ENCODE measurements around the gene SLC8A1. TPM values are rescaled to one million over a fixed set of nuclear protein-coding genes. Genes with fewer than 3 reads are reported as not detected.

The SLC8A1 gene
- total RNA-seq, 1 experiment from 2014 or later, result 0.43 TPM

DNA sequence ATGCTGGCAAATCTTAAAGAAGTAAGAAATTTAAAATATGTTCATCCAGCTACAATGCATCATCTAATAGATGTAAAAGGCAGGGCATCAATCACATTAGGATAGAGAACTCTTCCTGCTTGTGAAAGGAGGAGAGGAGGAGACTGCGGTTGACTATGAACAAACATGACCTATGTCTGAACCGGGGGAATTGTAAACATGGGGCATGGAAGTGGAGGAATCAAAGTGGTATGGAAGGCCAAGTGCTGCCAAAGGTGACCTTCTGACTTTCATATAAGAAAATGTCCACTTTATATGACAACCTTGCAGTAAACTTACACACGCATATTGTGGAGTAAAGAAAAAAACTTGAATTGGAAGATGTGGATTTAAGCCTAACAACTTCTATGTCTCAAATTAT, 20.0 kb upstream of the SLC8A1 start:
- H3K9me3 ChIP-seq, result no peaks in the 10 kb centered on the region
- H3K4me3 Mint-ChIP-seq (ENCODE audit: unreplicated experiment), result no peak overlapping the region
- TF ChIP-seq, protein P1, sequence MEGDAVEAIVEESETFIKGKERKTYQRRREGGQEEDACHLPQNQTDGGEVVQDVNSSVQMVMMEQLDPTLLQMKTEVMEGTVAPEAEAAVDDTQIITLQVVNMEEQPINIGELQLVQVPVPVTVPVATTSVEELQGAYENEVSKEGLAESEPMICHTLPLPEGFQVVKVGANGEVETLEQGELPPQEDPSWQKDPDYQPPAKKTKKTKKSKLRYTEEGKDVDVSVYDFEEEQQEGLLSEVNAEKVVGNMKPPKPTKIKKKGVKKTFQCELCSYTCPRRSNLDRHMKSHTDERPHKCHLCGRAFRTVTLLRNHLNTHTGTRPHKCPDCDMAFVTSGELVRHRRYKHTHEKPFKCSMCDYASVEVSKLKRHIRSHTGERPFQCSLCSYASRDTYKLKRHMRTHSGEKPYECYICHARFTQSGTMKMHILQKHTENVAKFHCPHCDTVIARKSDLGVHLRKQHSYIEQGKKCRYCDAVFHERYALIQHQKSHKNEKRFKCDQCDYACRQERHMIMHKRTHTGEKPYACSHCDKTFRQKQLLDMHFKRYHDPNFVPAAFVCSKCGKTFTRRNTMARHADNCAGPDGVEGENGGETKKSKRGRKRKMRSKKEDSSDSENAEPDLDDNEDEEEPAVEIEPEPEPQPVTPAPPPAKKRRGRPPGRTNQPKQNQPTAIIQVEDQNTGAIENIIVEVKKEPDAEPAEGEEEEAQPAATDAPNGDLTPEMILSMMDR (IDR thresholded peaks at IDR 0.05; ENCODE audit: insufficient read depth in 1 of 2, low read depth in 1 of 2, low read length in 1 of 2, severe bottlenecking in 1 of 2, unreplicated experiment in 1 of 2), result no peak
- CTCF ChIA-PET, result no interaction called here
- no peaks in the 10 kb centered on the region for H3K4me1 ChIP-seq
- BruUV-seq (replicated peaks), result no TSS peak
- H3K27me3 ChIP-seq (replicated peaks; ENCODE audit: control insufficient read depth, insufficient read depth, low read length), result no peaks in the 10 kb centered on the region
- H3K36me3 Mint-ChIP-seq (ENCODE audit: insufficient read depth, unreplicated experiment), result no peaks in the 10 kb centered on the region
- H3K36me3 ChIP-seq (ENCODE audit: control insufficient read depth, insufficient read depth, low read length), result no peaks in the 10 kb centered on the region
- POLR2A ChIA-PET, result no interaction called here
- no peaks in the 10 kb centered on the region for H3K4me1 Mint-ChIP-seq (ENCODE audit: low read depth, unreplicated experiment)
- no peak for DNase-seq
- intact Hi-C loops (cut with micrococcal nuclease; ENCODE audit: unreplicated experiment), result no loop called here
- no peaks in the 10 kb centered on the region for H3K9me3 Mint-ChIP-seq (ENCODE audit: unreplicated experiment)
- H3K27ac Mint-ChIP-seq (ENCODE audit: unreplicated experiment), result no peak overlapping the region
- no peak overlapping the region for H3K4me3 ChIP-seq (ENCODE audit: low read depth, low read length)
- no peaks in the 10 kb centered on the region for H3K27me3 Mint-ChIP-seq (ENCODE audit: insufficient read depth, unreplicated experiment)

DNA sequence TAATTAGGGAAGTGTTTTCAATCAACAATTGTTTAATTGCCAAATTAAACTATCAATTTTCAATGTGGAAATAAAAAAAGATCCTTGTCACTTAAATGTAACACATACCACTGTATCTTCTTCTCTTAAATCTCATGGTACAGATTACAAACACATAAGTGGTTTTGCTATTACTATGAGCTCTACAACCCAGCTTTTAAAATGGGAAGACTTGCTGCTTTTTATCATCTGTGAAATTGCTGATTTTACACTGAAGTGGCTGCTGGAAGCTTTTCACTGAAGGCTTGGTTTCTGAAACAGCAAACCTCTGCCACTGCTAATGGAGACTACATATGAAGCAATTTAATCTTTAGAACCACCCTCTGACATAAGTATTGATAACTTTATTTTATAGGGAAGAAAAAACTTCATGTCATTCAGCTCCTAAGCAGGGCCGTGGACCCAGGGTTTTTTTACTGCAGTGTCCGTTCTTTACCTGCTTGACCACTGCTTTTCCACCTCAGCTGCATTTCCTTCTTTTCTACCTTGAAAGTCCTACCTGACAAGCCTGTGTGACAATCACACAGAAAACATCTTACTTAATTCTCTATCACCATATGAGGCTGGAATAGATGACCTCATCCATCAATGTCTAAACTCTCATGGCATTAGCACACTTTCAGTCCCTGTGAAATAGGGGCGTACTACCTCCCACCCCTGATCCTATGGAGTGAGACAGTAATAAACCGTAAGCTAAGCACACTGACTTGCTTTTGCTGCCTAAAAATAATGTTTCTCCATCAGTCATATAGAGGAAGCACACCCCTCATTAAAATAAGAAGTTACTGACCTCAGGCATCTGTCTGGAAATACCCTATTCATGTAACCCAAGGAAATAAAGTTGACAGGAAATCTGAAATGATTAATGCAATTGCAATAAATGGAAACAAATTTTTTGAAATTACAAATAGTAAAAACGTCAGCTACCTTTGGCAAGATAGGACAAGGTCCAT, 19.2 kb upstream of the SLC8A1 start:
- Histone ChIP-seq H3K9me3 (no peaks in the 10 kb centered on the region), H3K4me1 (no peaks in the 10 kb centered on the region), H3K27me3 (replicated peaks; ENCODE audit: control insufficient read depth, insufficient read depth, low read length) (no peaks in the 10 kb centered on the region), H3K4me3 (ENCODE audit: low read depth, low read length) (no peak overlapping the region), H3K36me3 (ENCODE audit: control insufficient read depth, insufficient read depth, low read length) (no peaks in the 10 kb centered on the region)
- BruUV-seq (replicated peaks), result no TSS peak
- ChIA-PET CTCF (no interaction called here), POLR2A (no interaction called here)
- Mint-ChIP-seq H3K4me1 (ENCODE audit: low read depth, unreplicated experiment) (no peaks in the 10 kb centered on the region), H3K9me3 (ENCODE audit: unreplicated experiment) (no peaks in the 10 kb centered on the region), H3K36me3 (ENCODE audit: insufficient read depth, unreplicated experiment) (no peaks in the 10 kb centered on the region), H3K27ac (ENCODE audit: unreplicated experiment) (no peak overlapping the region), H3K4me3 (ENCODE audit: unreplicated experiment) (no peak overlapping the region), H3K27me3 (ENCODE audit: insufficient read depth, unreplicated experiment) (no peaks in the 10 kb centered on the region)
- intact Hi-C loops (cut with micrococcal nuclease; ENCODE audit: unreplicated experiment), result no loop called here
- no peak for DNase-seq
- TF ChIP-seq, protein P1 (IDR thresholded peaks at IDR 0.05; ENCODE audit: insufficient read depth in 1 of 2, low read depth in 1 of 2, low read length in 1 of 2, severe bottlenecking in 1 of 2, unreplicated experiment in 1 of 2), result no peak

GRCh38 chr2:40466935-40467572, 15.2 kb upstream of the SLC8A1 start:
- DNase-seq, result no peak
- intact Hi-C loops (cut with micrococcal nuclease; ENCODE audit: unreplicated experiment), result no loop called here
- Histone ChIP-seq H3K9me3 (no peaks in the 10 kb centered on the region), H3K27me3 (replicated peaks; ENCODE audit: control insufficient read depth, insufficient read depth, low read length) (no peaks in the 10 kb centered on the region), H3K4me3 (ENCODE audit: low read depth, low read length) (no peak overlapping the region), H3K4me1 (no peaks in the 10 kb centered on the region), H3K36me3 (ENCODE audit: control insufficient read depth, insufficient read depth, low read length) (no peaks in the 10 kb centered on the region)
- H3K36me3 Mint-ChIP-seq (ENCODE audit: insufficient read depth, unreplicated experiment), result no peaks in the 10 kb centered on the region
- POLR2A ChIA-PET, result no interaction called here
- H3K27me3 Mint-ChIP-seq (ENCODE audit: insufficient read depth, unreplicated experiment), result no peaks in the 10 kb centered on the region
- CTCF ChIA-PET, result no interaction called here
- BruUV-seq (replicated peaks), result no TSS peak
- TF ChIP-seq, protein P1 (IDR thresholded peaks at IDR 0.05; ENCODE audit: insufficient read depth in 1 of 2, low read depth in 1 of 2, low read length in 1 of 2, severe bottlenecking in 1 of 2, unreplicated experiment in 1 of 2), result no peak
- no peak overlapping the region for H3K27ac Mint-ChIP-seq (ENCODE audit: unreplicated experiment)
- H3K4me1 Mint-ChIP-seq (ENCODE audit: low read depth, unreplicated experiment), result no peaks in the 10 kb centered on the region
- no peaks in the 10 kb centered on the region for H3K9me3 Mint-ChIP-seq (ENCODE audit: unreplicated experiment)
- H3K4me3 Mint-ChIP-seq (ENCODE audit: unreplicated experiment), result no peak overlapping the region

Data from Caco-2 (cell line).